ENCODE measurements around the gene UBTD2.

GRCh38 chr5:172182291-172182690, 101.3 kb downstream of the UBTD2 start:
- TF ChIP-seq CTCF (IDR thresholded peaks at IDR 0.05; ENCODE audit: low read depth, low read length) (no peak), EZH2phosphoT487 (IDR thresholded peaks at IDR 0.05; ENCODE audit: low read depth) (no peak)
